Hematopoietic multipotent progenitor cell treated with erythropoietin and hydrocortisone succinate and interleukin-3 and kit ligand, for 8 days (in vitro differentiated cells): ENCODE results near the gene SH3BGR.

ENCODE experiments used
- DNase-seq: peaks from one replicate; pipeline ENCODE4 v3.0.0-alpha.2; 2015

SH3BGR gene

DNA sequence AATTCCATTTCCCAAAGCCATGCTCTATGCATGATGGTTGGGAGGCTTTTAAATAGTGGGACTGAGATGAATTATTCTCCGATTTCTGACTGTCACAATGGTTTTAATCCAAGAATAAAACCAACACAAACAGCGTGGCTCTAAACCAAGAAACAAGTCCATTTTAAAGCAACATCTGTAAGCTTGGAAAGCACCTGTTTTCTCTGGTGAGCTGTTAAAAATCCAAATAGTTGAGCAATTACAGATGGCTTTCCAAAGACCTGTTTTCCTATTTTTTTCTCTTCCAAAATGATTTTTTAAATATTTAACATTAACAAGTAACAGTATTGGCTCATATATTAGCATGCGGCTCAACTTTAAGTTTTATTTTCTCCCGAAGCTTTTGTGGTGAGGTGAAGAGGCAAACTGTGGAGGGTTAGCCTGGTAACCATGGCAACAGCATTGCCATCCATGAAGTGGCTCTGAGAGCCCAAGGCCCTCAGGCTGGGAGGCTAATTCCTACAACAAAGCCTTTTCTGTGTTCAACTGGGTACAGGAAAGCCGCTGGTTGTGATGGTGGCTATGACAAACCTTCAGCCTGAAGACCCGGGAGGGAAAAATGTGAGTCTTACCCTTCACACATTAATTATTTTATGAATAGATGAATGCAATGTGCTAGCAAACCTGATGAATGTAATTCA lies 104.3 kb downstream of the SH3BGR start:
- DNase-seq, result no peak

DNA sequence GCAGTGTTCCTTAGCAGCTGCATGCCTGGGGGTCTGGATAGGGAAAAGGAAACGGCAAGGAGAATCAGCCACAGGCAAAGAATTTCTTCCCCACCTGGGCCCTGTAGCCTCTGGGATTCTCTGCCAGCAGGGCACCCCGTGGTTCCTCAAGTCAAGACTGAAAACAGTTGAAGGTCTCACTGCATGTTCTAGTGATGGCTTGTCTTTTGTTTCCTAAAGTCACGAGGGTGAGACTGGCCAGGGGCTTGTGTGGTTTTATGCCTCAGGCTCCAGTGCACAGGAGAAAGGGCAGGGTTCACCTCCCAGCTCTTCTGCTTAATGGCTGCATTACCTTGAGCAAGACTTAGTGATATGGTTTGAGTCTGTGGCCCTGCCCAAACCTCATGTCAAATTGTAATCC lies 107.7 kb downstream of the SH3BGR start:
- DNase-seq, result no peak

DNA sequence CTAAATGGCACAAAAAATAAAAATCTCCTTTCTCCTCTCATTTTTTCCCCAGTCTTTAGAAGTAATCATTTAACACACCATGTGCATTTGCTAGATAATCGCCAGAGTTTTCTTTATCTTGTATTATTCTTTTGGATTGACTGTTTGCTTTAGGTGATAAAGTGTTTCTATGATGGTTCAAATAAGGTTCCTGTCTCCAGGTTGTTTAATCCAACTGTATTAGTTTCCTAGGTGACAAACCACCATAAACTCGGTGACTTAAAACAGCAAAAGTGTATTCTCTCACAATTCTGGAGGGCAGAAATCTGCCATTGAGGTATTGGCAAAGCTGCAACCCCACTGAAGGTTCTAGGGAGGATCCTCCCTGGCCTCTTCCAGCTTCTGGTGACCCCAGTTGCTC lies 109.4 kb downstream of the SH3BGR start:
- no peak for DNase-seq

DNA sequence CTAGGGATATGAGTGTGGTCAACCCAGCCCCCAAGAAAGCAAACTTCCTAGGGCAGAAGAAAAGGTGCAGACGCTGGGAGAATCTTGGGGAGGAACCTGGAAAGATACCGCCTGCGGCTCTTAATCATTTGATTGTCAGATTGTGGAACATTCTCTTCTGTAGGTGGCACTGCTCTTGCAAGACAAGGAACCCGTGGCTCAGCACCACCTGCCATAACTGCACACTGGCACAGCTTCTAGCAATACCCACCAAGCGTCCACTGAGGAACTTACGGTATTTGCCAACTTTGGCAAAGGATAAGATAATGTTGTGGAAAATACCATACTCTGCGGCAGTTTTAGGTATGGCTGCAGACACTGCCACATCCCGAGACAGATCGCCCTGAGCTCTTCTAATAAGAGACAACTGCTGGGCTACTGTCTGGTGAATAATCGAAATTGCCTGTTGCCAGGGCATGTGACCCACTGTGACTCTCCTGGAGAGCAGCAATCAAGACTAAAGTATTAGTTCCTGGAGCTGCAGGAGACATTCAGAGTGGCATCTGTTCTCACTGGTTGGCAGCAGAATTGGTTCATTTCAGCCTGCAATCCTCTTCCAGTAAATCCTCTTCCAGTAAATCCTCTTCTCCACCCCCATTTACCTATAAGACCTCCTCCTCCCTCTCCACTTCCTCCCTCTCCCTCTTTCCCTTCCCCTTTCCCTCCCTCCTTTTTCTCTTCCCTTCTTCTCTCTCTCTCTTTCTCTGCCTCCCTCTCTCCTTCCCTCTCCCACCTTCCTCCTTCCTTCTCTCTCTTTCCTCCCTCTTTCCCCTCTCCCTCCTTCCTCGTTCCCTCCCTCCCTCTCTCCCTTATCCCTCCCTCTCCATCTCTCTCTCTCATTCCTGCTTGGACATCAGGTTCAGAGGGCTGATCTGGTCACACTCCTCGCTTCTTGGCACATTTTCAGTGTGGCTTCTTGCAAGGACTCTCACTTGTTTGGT lies 111.3 kb downstream of the SH3BGR start:
- DNase-seq, result no peak

DNA sequence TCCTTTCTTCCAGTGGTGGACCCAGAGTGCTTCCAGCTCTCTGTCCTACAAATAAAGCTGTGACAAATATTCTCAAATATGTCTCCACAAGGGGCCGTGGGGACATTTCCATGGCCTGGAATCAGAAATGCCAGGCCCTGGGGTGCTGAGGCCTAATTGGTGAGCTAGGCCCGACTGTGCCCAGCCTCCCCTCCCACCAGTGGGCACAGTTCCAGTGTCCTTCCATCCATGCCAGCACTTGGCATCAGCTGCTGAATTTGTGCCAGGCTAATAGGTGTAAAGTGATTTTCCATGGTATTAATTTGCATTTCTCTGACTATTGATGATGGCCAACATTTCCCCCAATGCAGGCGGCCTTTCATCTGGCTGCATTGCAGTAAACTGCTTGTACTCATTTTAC lies 112.4 kb downstream of the SH3BGR start:
- no peak for DNase-seq
